Measurements from ENCODE around the gene OR1E1. TPM values are rescaled to one million over a fixed set of nuclear protein-coding genes. Genes with fewer than 3 reads are reported as not detected.
"Not testable (repeated sequence)": the region's sequence is repeated elsewhere in the genome, so short reads cannot be mapped to it uniquely, and the experiment has no call there.

OR1E1 gene, protein sequence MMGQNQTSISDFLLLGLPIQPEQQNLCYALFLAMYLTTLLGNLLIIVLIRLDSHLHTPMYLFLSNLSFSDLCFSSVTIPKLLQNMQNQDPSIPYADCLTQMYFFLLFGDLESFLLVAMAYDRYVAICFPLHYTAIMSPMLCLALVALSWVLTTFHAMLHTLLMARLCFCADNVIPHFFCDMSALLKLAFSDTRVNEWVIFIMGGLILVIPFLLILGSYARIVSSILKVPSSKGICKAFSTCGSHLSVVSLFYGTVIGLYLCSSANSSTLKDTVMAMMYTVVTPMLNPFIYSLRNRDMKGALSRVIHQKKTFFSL
- total RNA-seq (2014; rRNA removed; shearing (Covaris generic)), result not detected in 2 replicates

DNA sequence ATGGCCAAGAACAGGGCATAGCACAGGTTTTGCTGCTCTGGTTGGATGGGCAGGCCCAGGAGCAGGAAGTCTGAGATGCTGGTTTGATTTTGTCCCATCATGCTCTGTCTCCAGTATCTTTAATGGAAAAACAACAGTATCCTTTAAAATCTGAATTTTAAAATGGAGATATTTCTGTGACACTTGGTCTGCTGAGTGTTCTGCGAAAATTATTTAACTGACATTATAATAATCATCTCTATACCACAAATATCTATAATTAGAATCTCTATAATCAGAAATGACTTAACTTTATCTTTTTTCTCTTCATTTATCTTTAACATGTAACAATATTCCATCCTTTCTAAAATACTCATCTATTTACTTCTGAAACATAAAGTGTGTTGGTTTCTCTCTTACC is at the start of gene OR1E1:
Gene OR1E1, minus strand, starts transcription at position 101 of the 400 bp plus-strand sequence. Its CDS starts 0 bp downstream, at position 101.
- H3K27ac ChIP-seq, result no peak within 1 kb of the TSS
- H3K9me3 ChIP-seq (replicated peaks), result no peaks in the 10 kb centered on the region
- H3K27me3 ChIP-seq (replicated peaks), result no peaks in the 10 kb centered on the region
- no peaks in the 10 kb centered on the region for H3K36me3 ChIP-seq
- H3K4me3 ChIP-seq, result no peak within 1 kb of the TSS
- DNase-seq (ENCODE audit: low read depth in 1 of 2, low spot score in 2 of 2), result no peak
- H3K4me1 ChIP-seq (replicated peaks), result no peaks in the 10 kb centered on the region

DNA sequence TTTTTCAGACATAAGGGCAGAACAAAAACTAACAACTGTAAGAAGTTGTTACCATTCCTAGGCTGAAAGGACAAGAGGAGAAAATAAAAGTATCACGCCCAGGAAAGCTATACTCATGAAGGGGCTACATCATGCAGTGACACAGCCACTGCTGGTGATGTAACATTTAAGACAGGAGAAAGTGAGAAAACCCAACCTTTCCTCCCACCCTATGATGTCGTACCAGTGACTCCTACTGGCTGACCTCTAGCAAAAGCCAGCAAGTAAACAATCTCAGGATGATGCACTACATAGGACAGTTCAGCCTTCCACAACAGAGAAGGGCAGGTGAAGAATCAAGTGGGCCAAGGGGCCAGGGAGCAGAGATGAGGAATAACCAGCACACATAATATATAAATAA is 49.4 kb upstream of the OR1E1 start:
- no peaks in the 10 kb centered on the region for H3K27me3 ChIP-seq (replicated peaks)
- no peaks in the 10 kb centered on the region for H3K36me3 ChIP-seq
- no peak for DNase-seq (ENCODE audit: low read depth in 1 of 2, low spot score in 2 of 2)
- no peaks in the 10 kb centered on the region; the same call in 1 of the 2 replicates for H3K9me3 ChIP-seq (replicated peaks)
- no peak overlapping the region for H3K27ac ChIP-seq
- no peaks in the 10 kb centered on the region for H3K4me1 ChIP-seq (replicated peaks)
- no peak overlapping the region for H3K4me3 ChIP-seq

DNA sequence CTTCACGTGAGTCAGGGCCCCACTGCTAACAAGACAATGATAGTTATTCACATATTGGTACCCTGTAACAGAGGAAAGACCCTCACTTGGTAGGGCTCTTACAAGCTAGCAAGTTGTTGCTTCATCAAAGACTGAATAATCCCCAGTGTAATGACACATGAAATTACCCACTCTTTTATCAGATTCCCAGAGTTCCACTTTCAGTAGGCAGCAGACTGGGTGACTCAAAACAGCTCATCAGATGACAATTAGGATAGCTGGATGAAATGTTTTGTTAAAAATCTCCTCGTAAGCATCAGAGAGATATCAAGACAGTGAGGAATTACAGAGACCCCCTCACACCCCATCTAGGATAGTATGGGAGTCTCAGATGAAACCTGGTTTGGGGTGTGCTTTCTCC is 42.2 kb upstream of the OR1E1 start:
- no peaks in the 10 kb centered on the region; the same call in 1 of the 2 replicates for H3K9me3 ChIP-seq (replicated peaks)
- no peaks in the 10 kb centered on the region for H3K36me3 ChIP-seq
- H3K27ac ChIP-seq, result no peak overlapping the region
- DNase-seq (ENCODE audit: low read depth in 1 of 2, low spot score in 2 of 2), result no peak
- 0 out of 2 replicates have a peak, but pooled peaks cover 3% of the 10 kb centered on the region for H3K27me3 ChIP-seq (replicated peaks)
- no peak overlapping the region for H3K4me3 ChIP-seq
- no peaks in the 10 kb centered on the region for H3K4me1 ChIP-seq (replicated peaks)

DNA sequence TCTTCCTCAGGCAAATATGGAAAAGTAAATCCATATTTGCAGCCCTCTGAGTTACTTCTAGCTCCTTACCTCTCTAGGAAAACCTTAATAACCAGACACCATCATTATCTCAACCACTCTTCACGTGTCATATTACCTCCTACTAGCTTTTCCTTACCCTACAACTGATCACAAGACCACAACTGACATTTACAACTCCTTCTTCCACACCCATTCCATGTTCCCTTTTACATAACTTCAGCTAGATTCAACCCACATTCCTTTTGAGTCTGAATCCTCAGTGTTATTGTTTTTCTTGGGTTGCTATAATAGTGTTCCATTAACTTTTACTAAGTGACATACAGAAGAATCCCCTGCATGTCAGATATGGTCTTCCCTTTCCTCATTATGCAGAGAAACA is 40.2 kb upstream of the OR1E1 start:
- Histone ChIP-seq H3K27ac (no peak overlapping the region), H3K9me3 (replicated peaks) (no peaks in the 10 kb centered on the region), H3K4me1 (replicated peaks) (no peaks in the 10 kb centered on the region), H3K27me3 (replicated peaks) (0 out of 2 replicates have a peak, but pooled peaks cover 3% of the 10 kb centered on the region), H3K36me3 (no peaks in the 10 kb centered on the region), H3K4me3 (no peak overlapping the region)
- no peak for DNase-seq (ENCODE audit: low read depth in 1 of 2, low spot score in 2 of 2)

DNA sequence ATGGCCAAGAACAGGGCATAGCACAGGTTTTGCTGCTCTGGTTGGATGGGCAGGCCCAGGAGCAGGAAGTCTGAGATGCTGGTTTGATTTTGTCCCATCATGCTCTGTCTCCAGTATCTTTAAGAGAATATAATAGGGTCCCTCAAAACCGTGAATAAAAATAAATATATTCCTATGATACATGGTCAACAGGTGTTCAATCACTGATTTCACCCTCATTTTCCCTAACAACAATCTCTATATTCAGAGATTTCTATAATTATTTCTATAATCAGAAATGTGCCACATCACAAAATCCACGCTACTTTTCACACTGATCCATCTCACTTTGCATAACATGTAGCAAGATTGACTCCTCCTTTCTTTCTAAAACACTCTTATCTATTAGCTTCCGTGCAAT is 35.5 kb upstream of the OR1E1 start, which contains the start of gene OR1E2:
Gene OR1E2, minus strand, starts transcription at position 101 of the 400 bp plus-strand sequence. Its CDS starts 0 bp downstream, at position 101.
- Histone ChIP-seq H3K27ac (no peak within 1 kb of the TSS), H3K9me3 (replicated peaks) (no peaks in the 10 kb centered on the region), H3K36me3 (no peaks in the 10 kb centered on the region), H3K27me3 (replicated peaks) (0 out of 2 replicates have a peak, but pooled peaks cover 3% of the 10 kb centered on the region), H3K4me3 (no peak within 1 kb of the TSS), H3K4me1 (replicated peaks) (no peaks in the 10 kb centered on the region)
- DNase-seq (ENCODE audit: low read depth in 1 of 2, low spot score in 2 of 2), result no peak

DNA sequence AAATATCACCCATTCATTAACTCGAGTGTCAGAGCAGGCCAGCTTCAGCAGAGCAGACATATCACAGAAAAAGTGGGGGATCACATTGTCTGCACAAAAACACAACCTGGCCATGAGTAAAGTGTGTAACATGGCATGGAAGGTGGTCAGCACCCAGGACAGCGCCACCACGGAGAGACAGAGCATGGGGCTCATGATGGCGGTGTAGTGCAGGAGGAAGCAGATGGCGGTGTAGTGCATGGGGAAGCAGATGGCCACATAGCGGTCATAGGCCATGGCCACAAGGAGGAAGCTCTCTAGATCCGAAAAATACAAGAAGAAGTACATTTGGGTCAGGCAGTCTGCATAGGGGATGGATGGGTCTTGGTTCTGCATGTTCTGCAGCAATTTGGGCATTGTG is 35.0 kb upstream of the OR1E1 start:
- not testable (repeated sequence) for DNase-seq (ENCODE audit: low read depth in 1 of 2, low spot score in 2 of 2); H3K4me1 ChIP-seq (replicated peaks); H3K27ac ChIP-seq; H3K4me3 ChIP-seq; H3K36me3 ChIP-seq; H3K9me3 ChIP-seq (replicated peaks); H3K27me3 ChIP-seq (replicated peaks)

DNA sequence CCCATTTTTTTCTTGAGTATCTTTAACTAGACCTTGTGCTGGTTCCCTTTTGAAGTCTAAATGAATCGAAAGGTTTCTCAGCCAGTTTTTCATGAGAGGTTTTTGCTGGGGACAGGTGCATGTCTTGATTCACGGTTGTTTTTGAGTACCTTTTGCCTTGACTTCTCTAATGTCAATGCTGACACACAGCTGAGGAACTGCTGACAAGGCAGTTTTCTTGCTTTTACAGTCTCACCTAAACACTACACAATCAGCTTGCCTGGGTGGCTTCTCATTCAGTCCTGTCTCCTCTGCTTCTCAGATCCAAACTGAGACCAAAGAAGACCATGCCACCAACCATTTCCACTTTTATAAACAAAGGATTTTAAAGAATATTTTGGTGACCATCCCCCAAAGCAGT is 20.0 kb upstream of the OR1E1 start:
- H3K9me3 ChIP-seq (replicated peaks), result 0 out of 2 replicates have a peak, but pooled peaks cover 4% of the 10 kb centered on the region
- DNase-seq (ENCODE audit: low read depth in 1 of 2, low spot score in 2 of 2), result no peak
- no peaks in the 10 kb centered on the region for H3K4me1 ChIP-seq (replicated peaks)
- no peak overlapping the region for H3K4me3 ChIP-seq
- no peak overlapping the region for H3K27ac ChIP-seq
- no peaks in the 10 kb centered on the region for H3K36me3 ChIP-seq
- no peaks in the 10 kb centered on the region for H3K27me3 ChIP-seq (replicated peaks)

DNA sequence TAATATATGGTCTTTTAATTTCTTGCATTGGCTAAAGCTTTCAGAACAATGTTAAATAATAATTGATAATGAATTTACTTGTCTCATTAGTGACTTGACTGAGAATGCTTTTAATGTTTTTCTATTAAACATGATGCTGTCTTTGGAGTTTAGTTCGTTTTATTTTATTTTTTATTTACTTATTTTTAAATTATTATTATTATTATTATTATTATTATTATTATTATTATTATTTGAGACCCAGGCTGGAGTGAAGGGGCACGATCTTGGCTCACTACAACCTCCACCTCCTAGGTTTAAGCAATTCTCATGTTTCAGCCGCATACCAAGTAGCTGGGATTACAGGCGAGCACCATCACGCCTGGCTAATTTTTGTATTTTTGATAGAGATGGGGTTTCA is 17.4 kb upstream of the OR1E1 start:
- H3K27ac ChIP-seq, result no peak overlapping the region
- no peaks in the 10 kb centered on the region for H3K36me3 ChIP-seq
- DNase-seq (ENCODE audit: low read depth in 1 of 2, low spot score in 2 of 2), result no peak
- H3K27me3 ChIP-seq (replicated peaks), result no peaks in the 10 kb centered on the region
- H3K4me3 ChIP-seq, result no peak overlapping the region
- H3K9me3 ChIP-seq (replicated peaks), result 0 out of 2 replicates have a peak, but pooled peaks cover 4% of the 10 kb centered on the region
- H3K4me1 ChIP-seq (replicated peaks), result no peaks in the 10 kb centered on the region

DNA sequence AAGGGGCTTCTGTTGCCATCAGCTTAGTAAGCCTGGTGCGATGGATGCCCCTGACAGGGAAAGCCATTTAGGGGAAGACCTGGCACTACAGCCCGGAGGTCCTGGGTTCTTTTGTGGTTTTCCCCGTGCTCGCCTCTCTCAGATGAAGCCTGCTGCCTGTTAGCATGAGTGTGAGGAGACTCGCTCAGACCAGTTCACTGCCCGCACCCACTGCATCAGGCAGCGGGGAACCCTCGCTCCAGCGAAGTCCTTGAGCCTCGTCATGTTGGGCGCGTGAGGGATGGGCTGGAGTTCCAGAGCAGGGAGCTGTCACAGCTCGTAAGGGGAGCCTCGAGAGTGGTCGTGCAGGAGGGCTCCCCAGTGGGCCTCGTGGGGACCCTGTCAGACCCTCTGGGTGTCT is 14.0 kb upstream of the OR1E1 start:
- not testable (repeated sequence) for DNase-seq (ENCODE audit: low read depth in 1 of 2, low spot score in 2 of 2); H3K9me3 ChIP-seq (replicated peaks); H3K36me3 ChIP-seq; H3K27ac ChIP-seq; H3K4me3 ChIP-seq; H3K4me1 ChIP-seq (replicated peaks); H3K27me3 ChIP-seq (replicated peaks)

DNA sequence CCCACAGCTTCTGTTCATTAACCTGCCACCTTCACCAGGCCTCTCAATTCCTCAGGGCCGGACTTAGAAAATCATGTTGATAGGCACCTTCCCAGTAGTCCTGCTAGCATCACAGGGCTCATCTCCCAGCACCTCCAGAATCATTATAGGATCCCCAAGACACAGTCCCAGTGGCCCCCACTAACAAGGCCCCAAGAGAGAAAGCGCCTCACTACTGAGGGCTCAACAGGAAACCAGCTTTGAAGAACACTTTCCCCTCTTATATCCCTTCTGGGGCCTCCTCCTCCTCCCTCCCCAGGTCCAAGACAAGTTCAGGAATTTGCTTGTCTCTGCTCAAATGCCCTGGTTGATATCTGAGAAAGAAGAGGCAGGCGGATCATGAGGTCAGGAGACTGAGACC is 12.9 kb upstream of the OR1E1 start, which contains the start of gene OR3A3:
Gene OR3A3, plus strand, starts transcription at position 301 of the 400 bp plus-strand sequence.
- no peak within 1 kb of the TSS for H3K4me3 ChIP-seq
- H3K27ac ChIP-seq, result no peak within 1 kb of the TSS
- no peaks in the 10 kb centered on the region for H3K4me1 ChIP-seq (replicated peaks)
- DNase-seq (ENCODE audit: low read depth in 1 of 2, low spot score in 2 of 2), result no peak
- no peaks in the 10 kb centered on the region for H3K27me3 ChIP-seq (replicated peaks)
- peaks cover 6% of the 10 kb centered on the region for H3K9me3 ChIP-seq (replicated peaks)
- H3K36me3 ChIP-seq, result no peaks in the 10 kb centered on the region

DNA sequence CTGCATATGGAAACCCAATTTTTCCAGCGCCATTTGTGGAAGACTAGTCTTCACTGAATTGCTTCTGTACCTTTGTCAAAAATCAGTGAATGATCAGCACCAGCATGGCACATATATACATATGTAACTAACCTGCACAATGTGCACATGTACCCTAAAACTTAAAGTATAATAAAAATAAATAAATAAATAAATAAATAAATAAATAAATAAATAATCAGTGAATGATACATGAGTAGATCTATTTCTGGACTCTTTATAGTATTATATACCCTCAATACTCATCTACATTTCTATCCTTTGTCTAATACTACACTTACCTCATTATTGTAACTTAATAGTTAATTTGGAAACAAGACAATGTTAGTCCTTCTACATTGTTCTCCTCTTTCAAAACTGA is 5.6 kb upstream of the OR1E1 start:
- not testable (repeated sequence) for H3K4me1 ChIP-seq (replicated peaks); H3K9me3 ChIP-seq (replicated peaks); H3K27ac ChIP-seq; H3K36me3 ChIP-seq; DNase-seq (ENCODE audit: low read depth in 1 of 2, low spot score in 2 of 2); H3K4me3 ChIP-seq; H3K27me3 ChIP-seq (replicated peaks)

DNA sequence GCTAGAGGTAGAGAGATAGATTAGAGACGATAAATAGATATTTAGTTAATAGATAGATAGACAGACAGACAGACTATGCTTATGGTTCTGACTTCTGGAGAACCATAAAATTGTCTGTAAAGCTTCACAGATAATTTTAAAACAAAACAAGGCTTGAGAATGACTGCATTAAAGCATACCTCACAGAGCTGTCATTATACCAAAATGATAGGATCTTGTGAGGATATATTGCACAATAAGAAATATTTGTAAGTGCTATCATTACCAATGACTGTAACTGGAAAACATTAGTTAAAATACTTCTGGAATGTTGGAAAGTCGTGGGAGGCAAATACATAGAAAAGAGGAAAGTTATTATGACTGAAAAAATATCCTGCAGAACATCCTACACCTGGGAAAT is 3.6 kb upstream of the OR1E1 start:
- DNase-seq (ENCODE audit: low read depth in 1 of 2, low spot score in 2 of 2), result no peak
- Histone ChIP-seq H3K4me1 (replicated peaks) (no peaks in the 10 kb centered on the region), H3K4me3 (no peak overlapping the region), H3K27me3 (replicated peaks) (no peaks in the 10 kb centered on the region), H3K36me3 (no peaks in the 10 kb centered on the region), H3K27ac (no peak overlapping the region), H3K9me3 (replicated peaks) (peaks cover 4% of the 10 kb centered on the region; the same call in 1 of the 2 replicates)

DNA sequence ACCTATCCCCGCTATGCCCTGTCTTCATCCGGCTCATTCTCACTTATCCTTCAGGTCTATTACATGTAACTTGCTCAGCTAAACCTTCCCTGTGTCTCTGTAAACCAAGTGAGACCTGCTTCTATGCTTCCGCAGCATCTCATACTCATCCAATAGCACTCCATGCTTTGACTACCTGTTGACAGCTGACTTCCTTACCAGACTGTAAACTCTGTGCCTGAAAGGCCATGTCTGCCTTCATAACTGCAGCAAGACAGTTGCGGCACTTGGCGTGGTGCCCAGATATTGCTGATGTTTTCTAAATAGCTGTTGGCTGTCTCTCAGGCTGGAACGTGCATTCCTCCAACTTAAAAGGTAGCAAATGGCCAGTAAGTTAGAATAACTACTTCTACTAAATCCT is 1.8 kb upstream of the OR1E1 start:
- H3K4me3 ChIP-seq, result no peak overlapping the region
- no peaks in the 10 kb centered on the region for H3K36me3 ChIP-seq
- no peaks in the 10 kb centered on the region for H3K4me1 ChIP-seq (replicated peaks)
- DNase-seq (ENCODE audit: low read depth in 1 of 2, low spot score in 2 of 2), result no peak
- H3K27me3 ChIP-seq (replicated peaks), result no peaks in the 10 kb centered on the region
- no peaks in the 10 kb centered on the region for H3K9me3 ChIP-seq (replicated peaks)
- no peak overlapping the region for H3K27ac ChIP-seq

DNA sequence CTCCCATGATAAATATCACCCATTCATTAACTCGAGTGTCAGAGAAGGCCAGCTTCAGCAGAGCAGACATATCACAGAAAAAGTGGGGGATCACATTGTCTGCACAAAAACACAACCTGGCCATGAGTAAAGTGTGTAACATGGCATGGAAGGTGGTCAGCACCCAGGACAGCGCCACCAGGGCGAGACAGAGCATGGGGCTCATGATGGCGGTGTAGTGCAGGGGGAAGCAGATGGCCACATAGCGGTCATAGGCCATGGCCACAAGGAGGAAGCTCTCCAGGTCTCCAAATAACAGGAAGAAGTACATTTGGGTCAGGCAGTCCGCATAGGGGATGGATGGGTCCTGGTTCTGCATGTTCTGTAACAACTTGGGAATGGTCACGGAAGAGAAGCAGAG is 409 bp downstream of the OR1E1 start:
- not testable (repeated sequence) for H3K36me3 ChIP-seq; H3K4me1 ChIP-seq (replicated peaks); H3K27ac ChIP-seq; H3K9me3 ChIP-seq (replicated peaks); DNase-seq (ENCODE audit: low read depth in 1 of 2, low spot score in 2 of 2); H3K27me3 ChIP-seq (replicated peaks); H3K4me3 ChIP-seq

Measured in SJSA1 (cell line).